GM12878 (cell line): ENCODE data around the gene UBE2L5.

Source experiments
- CTCF ChIP-seq, 3 experiments: IDR thresholded peaks in 2 of 3; conservative IDR thresholded peaks in 1 of 3; 2 replicates each; pipeline ENCODE4 v1.5.1; 2011; ENCODE audit warnings: low read depth in 3 of 3, low read length in 3 of 3, mild to moderate bottlenecking in 3 of 3, control low read depth in 2 of 3, moderate library complexity in 2 of 3, inconsistent platforms in 1 of 3, mixed read lengths in 1 of 3; ENCODE audit not compliant: control insufficient read depth in 2 of 3, insufficient read depth in 1 of 3; ENCODE audit errors: extremely low read depth in 1 of 3
- EGR1 ChIP-seq, 2 experiments: IDR thresholded peaks; 1 replicate in 1 of 2; 2 replicates in 1 of 2; pipeline ENCODE4 v1.6.1; 2011 to 2012; ENCODE audit warnings: low read depth in 2 of 2, low read length in 2 of 2, borderline replicate concordance in 1 of 2, mild to moderate bottlenecking in 1 of 2, moderate library complexity in 1 of 2
- HDAC2 ChIP-seq: fragments of 200-600 bp; sonication (generic); IDR thresholded peaks from 2 replicates; pipeline ENCODE4 v1.6.1; 2017
- KDM1A ChIP-seq: fragments of 200-600 bp; sonication (generic); IDR thresholded peaks from 2 replicates; pipeline ENCODE4 v1.6.1; 2016; ENCODE audit warnings: borderline replicate concordance
- MXI1 ChIP-seq: fragments of 150-350 bp; IDR thresholded peaks from 2 replicates; pipeline ENCODE4 v1.6.1; 2011; ENCODE audit warnings: low read depth, mild to moderate bottlenecking, inconsistent platforms, low read length, improper control_type of control experiment
- POLR2AphosphoS2 ChIP-seq: IDR thresholded peaks from 2 replicates; pipeline ENCODE4 v1.6.1; 2011; ENCODE audit warnings: low read depth, mild to moderate bottlenecking, low read length, improper control_type of control experiment, moderate library complexity
- RBBP5 ChIP-seq: fragments of 200-600 bp; sonication (generic); conservative IDR thresholded peaks from 2 replicates; pipeline ENCODE4 v1.6.1; 2016
- REST ChIP-seq: IDR thresholded peaks from 2 replicates; pipeline ENCODE4 v1.6.1; 2012; ENCODE audit warnings: mild to moderate bottlenecking, low read depth, low read length
- ZBED1 ChIP-seq: IDR thresholded peaks from 2 replicates; pipeline ENCODE4 v1.6.1; 2016; ENCODE audit warnings: borderline replicate concordance
- TF ChIP-seq, protein P1 (sequence below): IDR thresholded peaks from 2 replicates; pipeline ENCODE4 v1.6.1; 2012; ENCODE audit warnings: low read depth, low read length, improper control_type of control experiment

DNA sequence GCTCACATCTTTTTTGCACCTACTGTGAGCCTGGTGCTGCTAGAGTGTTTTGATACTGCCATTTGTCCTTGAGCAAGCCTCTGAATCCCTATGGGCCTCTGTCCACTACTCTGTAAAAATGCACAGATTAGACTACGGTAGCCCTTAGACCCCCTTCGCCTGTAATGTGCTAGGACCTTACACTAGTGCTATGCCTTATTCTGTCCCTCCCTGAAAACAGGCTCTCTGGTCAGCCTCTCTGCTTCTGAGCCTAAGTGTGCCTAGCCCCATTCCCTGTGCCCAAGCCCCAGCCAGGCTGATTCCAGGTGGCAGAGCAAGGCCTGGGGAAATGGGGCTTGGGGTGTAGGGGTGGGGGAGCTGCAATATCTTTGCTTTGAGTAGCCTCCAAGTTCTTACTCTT, 32.7 kb downstream of the UBE2L5 start:
- TF ChIP-seq MXI1 (no peak), KDM1A (no peak), CTCF (IDR thresholded peaks at IDR 0.05 in 2 of 3, conservative IDR thresholded peaks at IDR 0.05 in 1 of 3; ENCODE audit: control insufficient read depth in 2 of 3, extremely low read depth in 1 of 3, insufficient read depth in 1 of 3, low read depth in 3 of 3, low read length in 3 of 3) (no peak), REST (no peak), HDAC2 (no peak), EGR1 (IDR thresholded peaks at IDR 0.05; ENCODE audit: borderline replicate concordance in 1 of 2, low read depth in 2 of 2, low read length in 2 of 2) (no peak), POLR2AphosphoS2 (no peak), ZBED1 (no peak), RBBP5 (no peak)
- TF ChIP-seq, protein P1, sequence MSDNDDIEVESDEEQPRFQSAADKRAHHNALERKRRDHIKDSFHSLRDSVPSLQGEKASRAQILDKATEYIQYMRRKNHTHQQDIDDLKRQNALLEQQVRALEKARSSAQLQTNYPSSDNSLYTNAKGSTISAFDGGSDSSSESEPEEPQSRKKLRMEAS: no peak
